Natural killer cell (primary cell): Measurements from ENCODE around the gene F2. TPM values are rescaled to one million over a fixed set of nuclear protein-coding genes. Genes with fewer than 3 reads are reported as not detected.

Source experiments
- ATAC-seq, 3 donors: fragments of 150-1000 bp in 2 of 3; fragments of 200-7000 bp in 1 of 3; cut with Tn5 transposase; 1 replicate in 1 of 3; 2 replicates in 2 of 3; pipeline ENCODE4 v1.10.0; 2021; ENCODE audit warnings: mild to moderate bottlenecking in 2 of 3, moderate library complexity in 2 of 3
- DNase-seq, 2 donors: peaks; one replicate each; pipeline versions ENCODE4 v3.0.0 to v3.0.0-alpha.2; 2013 to 2021; ENCODE audit warnings: mixed read lengths in 1 of 2
- H3K27ac ChIP-seq: one replicate; pipeline ENCODE4 v1.5.1; 2013; ENCODE audit warnings: mild to moderate bottlenecking, low read length
- H3K27me3 ChIP-seq: one replicate; pipeline ENCODE4 v1.6.1; 2013; ENCODE audit warnings: low read length; ENCODE audit not compliant: control insufficient read depth, insufficient read depth
- H3K36me3 ChIP-seq: one replicate; pipeline ENCODE4 v1.6.1; 2013; ENCODE audit warnings: low read length; ENCODE audit not compliant: control insufficient read depth, insufficient read depth
- H3K4me1 ChIP-seq: one replicate; pipeline ENCODE4 v1.6.1; 2013; ENCODE audit warnings: low read length; ENCODE audit not compliant: control insufficient read depth, insufficient read depth
- H3K4me3 ChIP-seq: one replicate; pipeline ENCODE4 v1.5.1; 2013; ENCODE audit warnings: low read length
- H3K9me3 ChIP-seq: one replicate; pipeline ENCODE4 v1.6.1; 2013; ENCODE audit warnings: low read length; ENCODE audit not compliant: control insufficient read depth, insufficient read depth
- H3K27ac Mint-ChIP-seq, 2 donors: one replicate each; pipeline ENCODE4 v1.8.0; 2022; ENCODE audit warnings: mild to moderate bottlenecking in 2 of 2, mixed read lengths in 2 of 2, moderate library complexity in 1 of 2
- H3K27me3 Mint-ChIP-seq, 2 donors: one replicate each; pipeline ENCODE4 v1.8.0; 2022; ENCODE audit warnings: low read depth in 2 of 2, mixed read lengths in 2 of 2
- H3K36me3 Mint-ChIP-seq: one replicate; pipeline ENCODE4 v1.8.0; 2022; ENCODE audit warnings: mixed read lengths
- H3K4me1 Mint-ChIP-seq, 2 donors: one replicate each; pipeline ENCODE4 v1.8.0; 2022; ENCODE audit warnings: mixed read lengths in 2 of 2
- H3K4me3 Mint-ChIP-seq: one replicate; pipeline ENCODE4 v1.8.0; 2022; ENCODE audit warnings: mild to moderate bottlenecking, moderate library complexity, mixed read lengths
- H3K9me3 Mint-ChIP-seq, 2 donors: one replicate each; pipeline ENCODE4 v1.8.0; 2022; ENCODE audit warnings: mixed read lengths in 2 of 2
- WGBS: methylation state at CpG from one replicate; pipeline ENCODE4 v1.1.7; 2013; ENCODE audit warnings: missing lambda C conversion rate; ENCODE audit not compliant: insufficient coverage; 5-methylcytosine and 5-hydroxymethylcytosine counted together
- intact Hi-C: fragments of 100-400 bp; cut with micrococcal nuclease; formaldehyde crosslinking; loops from one replicate; pipeline ENCODE4 v1.14.2; 2022
- total RNA-seq, 4 donors: library from RNA; stranded (reverse); fragments of 120-200 nt in 1 of 4; gene quantifications; one replicate each; pipeline versions ENCODE4 v1.2.3 to v1.2.4, GENCODE V29; 2013 to 2022
- TF ChIP-seq, protein P1 (sequence below): fragments of 200-600 bp; IDR thresholded peaks from one replicate; pipeline ENCODE4 v1.8.0; 2022; ENCODE audit warnings: antibody characterized with exemption

Gene F2
- total RNA-seq, 3 donors from 2014 or later (not counting 1 experiment from before 2014, with no cell fraction given), result 0.14 TPM; not detected in 2

- peaks cover 45% of the 10 kb centered on the region for H3K36me3 ChIP-seq
- Mint-ChIP-seq H3K4me3 (peak overlapping the region; percentile 89), H3K36me3 (no peaks in the 10 kb centered on the region), H3K9me3 (no peaks in the 10 kb centered on the region), H3K27me3 (no peaks in the 10 kb centered on the region), H3K27ac (peak overlapping the region; percentile 90 to 94), H3K4me1 (peaks cover 54 to 61% of the 10 kb centered on the region in 2 donors)
- H3K4me3 ChIP-seq, result no peak overlapping the region
- TF ChIP-seq, protein P1, sequence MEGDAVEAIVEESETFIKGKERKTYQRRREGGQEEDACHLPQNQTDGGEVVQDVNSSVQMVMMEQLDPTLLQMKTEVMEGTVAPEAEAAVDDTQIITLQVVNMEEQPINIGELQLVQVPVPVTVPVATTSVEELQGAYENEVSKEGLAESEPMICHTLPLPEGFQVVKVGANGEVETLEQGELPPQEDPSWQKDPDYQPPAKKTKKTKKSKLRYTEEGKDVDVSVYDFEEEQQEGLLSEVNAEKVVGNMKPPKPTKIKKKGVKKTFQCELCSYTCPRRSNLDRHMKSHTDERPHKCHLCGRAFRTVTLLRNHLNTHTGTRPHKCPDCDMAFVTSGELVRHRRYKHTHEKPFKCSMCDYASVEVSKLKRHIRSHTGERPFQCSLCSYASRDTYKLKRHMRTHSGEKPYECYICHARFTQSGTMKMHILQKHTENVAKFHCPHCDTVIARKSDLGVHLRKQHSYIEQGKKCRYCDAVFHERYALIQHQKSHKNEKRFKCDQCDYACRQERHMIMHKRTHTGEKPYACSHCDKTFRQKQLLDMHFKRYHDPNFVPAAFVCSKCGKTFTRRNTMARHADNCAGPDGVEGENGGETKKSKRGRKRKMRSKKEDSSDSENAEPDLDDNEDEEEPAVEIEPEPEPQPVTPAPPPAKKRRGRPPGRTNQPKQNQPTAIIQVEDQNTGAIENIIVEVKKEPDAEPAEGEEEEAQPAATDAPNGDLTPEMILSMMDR, result no peak
- intact Hi-C loops, result loop anchor here (10.0 kb wide), 1 partner anchor 58 kb away; the partner anchor contains the start of genes ATG13 and HARBI1
- H3K27ac ChIP-seq, result peak overlapping the region; percentile 71
- DNase-seq (no peak), ATAC-seq (no peak)
- no peaks in the 10 kb centered on the region for H3K9me3 ChIP-seq
- H3K27me3 ChIP-seq, result no peaks in the 10 kb centered on the region
- peaks cover 82% of the 10 kb centered on the region for H3K4me1 ChIP-seq
- 86% methylated on average over 6 of the region's 7 CpGs for WGBS
Measured at GRCh38 chr11:46672381-46672839, 46.6 kb upstream of the F2 start.

- intact Hi-C loops, result loop anchor here (10.0 kb wide), 1 partner anchor 59 kb away; the partner anchor contains the start of genes ATG13 and HARBI1
- Mint-ChIP-seq H3K36me3 (no peaks in the 10 kb centered on the region), H3K27ac (peak overlapping the region; percentile 90 to 94), H3K4me3 (no peak overlapping the region), H3K4me1 (peaks cover 54 to 61% of the 10 kb centered on the region in 2 donors), H3K27me3 (no peaks in the 10 kb centered on the region), H3K9me3 (no peaks in the 10 kb centered on the region)
- Histone ChIP-seq H3K27me3 (no peaks in the 10 kb centered on the region), H3K4me3 (no peak overlapping the region), H3K27ac (peak overlapping the region; percentile 71), H3K9me3 (no peaks in the 10 kb centered on the region), H3K36me3 (peaks cover 41% of the 10 kb centered on the region), H3K4me1 (peaks cover 82% of the 10 kb centered on the region)
- TF ChIP-seq, protein P1, result no peak
- DNase-seq (no peak), ATAC-seq (no peak)
- WGBS, result 94% methylated on average over 6 of the region's 6 CpGs
Measured at GRCh38 chr11:46673713-46674462, 45.1 kb upstream of the F2 start.

- Histone ChIP-seq H3K27ac (peak overlapping the region; percentile 71), H3K4me1 (peaks cover 77% of the 10 kb centered on the region), H3K4me3 (no peak overlapping the region), H3K27me3 (no peaks in the 10 kb centered on the region), H3K36me3 (peaks cover 41% of the 10 kb centered on the region), H3K9me3 (no peaks in the 10 kb centered on the region)
- peak in 1 of 3 donors; percentile 11 for ATAC-seq
- Mint-ChIP-seq H3K36me3 (no peaks in the 10 kb centered on the region), H3K9me3 (no peaks in the 10 kb centered on the region), H3K4me1 (peaks cover 50 to 56% of the 10 kb centered on the region in 2 donors), H3K27ac (peak overlapping the region; percentile 90 to 94), H3K4me3 (peak overlapping the region; percentile 63), H3K27me3 (no peaks in the 10 kb centered on the region)
- TF ChIP-seq, protein P1, result no peak
- intact Hi-C loops, result loop anchor here (10.0 kb wide), 1 partner anchor 60 kb away; the partner anchor contains the start of genes ATG13 and HARBI1
- DNase-seq, result peak in 1 of 2 donors; percentile 55
- WGBS, result 43% methylated on average over 10 of the region's 12 CpGs
Measured at GRCh38 chr11:46674463-46675287, 44.3 kb upstream of the F2 start.
